ENCODE results near the gene USP40.

USP40 gene

GRCh38 chr2:233444501-233444900, 122.1 kb downstream of the USP40 start:
- TF ChIP-seq CTCF (IDR thresholded peaks at IDR 0.05) = no peak
- H3K4me1 Mint-ChIP-seq = peaks cover 30% of the 10 kb centered on the region
- H3K27ac Mint-ChIP-seq = peak overlapping the region; percentile 95
- peaks cover 3% of the 10 kb centered on the region for H3K27me3 Mint-ChIP-seq (ENCODE audit: low read depth, poor library complexity)
- H3K9me3 Mint-ChIP-seq = no peaks in the 10 kb centered on the region
- peaks cover 42% of the 10 kb centered on the region for H3K36me3 Mint-ChIP-seq (ENCODE audit: low read depth)
- no peak overlapping the region for H3K4me3 Mint-ChIP-seq
- DNase-seq = no peak

DNA sequence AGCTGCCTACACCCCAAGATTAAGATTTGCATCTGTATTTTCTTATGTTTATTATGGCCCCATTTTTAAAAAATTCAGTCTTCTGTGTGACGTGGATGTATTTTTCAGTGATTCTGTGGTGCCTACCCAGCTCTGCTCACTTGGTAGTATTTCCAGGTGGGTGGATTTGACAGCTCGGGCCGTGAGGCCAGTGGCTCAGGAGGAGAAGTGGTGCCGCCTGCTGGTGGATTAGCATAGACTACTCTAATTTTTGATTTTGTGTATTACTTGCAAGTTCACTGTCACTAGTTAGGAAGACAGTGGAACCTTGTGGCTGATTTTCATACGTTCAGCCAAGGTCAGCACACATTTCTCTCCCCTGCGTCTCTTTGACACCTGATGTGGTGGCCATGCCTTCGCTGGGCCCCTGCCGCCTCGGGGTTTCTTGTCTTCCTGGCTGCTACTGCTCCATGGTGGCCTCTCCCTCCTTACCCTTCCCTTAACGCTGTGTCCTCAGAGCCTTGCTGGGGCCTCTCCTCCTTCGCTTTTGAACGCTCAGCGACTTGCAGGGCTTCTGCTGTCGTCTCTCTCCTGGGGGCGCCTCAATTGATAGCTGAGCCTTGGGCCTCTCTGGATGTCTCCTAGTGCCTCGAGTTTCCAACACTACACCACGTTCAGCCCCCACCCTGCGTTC, 122.9 kb downstream of the USP40 start:
- H3K36me3 Mint-ChIP-seq (ENCODE audit: low read depth) = peaks cover 39% of the 10 kb centered on the region
- TF ChIP-seq CTCF (IDR thresholded peaks at IDR 0.05) = peak; percentile 64
- H3K27me3 Mint-ChIP-seq (ENCODE audit: low read depth, poor library complexity) = peaks cover 3% of the 10 kb centered on the region
- H3K9me3 Mint-ChIP-seq = no peaks in the 10 kb centered on the region
- peaks cover 22% of the 10 kb centered on the region for H3K4me1 Mint-ChIP-seq
- H3K27ac Mint-ChIP-seq = peak overlapping the region; percentile 95
- H3K4me3 Mint-ChIP-seq = no peak overlapping the region
- peak; percentile 74 for DNase-seq

DNA sequence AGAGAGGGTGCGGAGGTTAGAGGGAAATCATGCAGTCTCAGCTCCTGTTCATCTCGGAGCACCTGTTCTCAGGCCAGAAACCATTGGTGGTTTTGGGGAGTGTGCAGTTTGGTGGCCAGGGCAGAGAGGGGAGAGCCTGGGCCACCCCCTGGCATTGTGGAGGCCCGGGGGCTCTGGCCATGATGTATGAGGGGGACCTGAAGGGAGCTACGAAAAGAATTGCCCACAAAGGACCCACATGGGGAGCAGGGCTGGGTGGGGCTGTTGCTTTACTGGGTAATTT, 124.6 kb downstream of the USP40 start:
- no peak for TF ChIP-seq CTCF (IDR thresholded peaks at IDR 0.05)
- no peak overlapping the region for H3K4me3 Mint-ChIP-seq

GRCh38 chr2:233441161-233442027, 125.2 kb downstream of the USP40 start:
- no peak for DNase-seq
- H3K36me3 Mint-ChIP-seq (ENCODE audit: low read depth) = peaks cover 34% of the 10 kb centered on the region
- H3K9me3 Mint-ChIP-seq = no peaks in the 10 kb centered on the region
- peaks cover 3% of the 10 kb centered on the region for H3K27me3 Mint-ChIP-seq (ENCODE audit: low read depth, poor library complexity)
- H3K4me3 Mint-ChIP-seq = no peak overlapping the region
- no peak for TF ChIP-seq CTCF (IDR thresholded peaks at IDR 0.05)
- H3K4me1 Mint-ChIP-seq = peaks cover 14% of the 10 kb centered on the region
- H3K27ac Mint-ChIP-seq = peak overlapping the region; percentile 63

More for the DNA sequence above, 124.6 kb downstream of the USP40 start:
- Mint-ChIP-seq H3K27me3 (ENCODE audit: low read depth, poor library complexity) (peaks cover 3% of the 10 kb centered on the region), H3K36me3 (ENCODE audit: low read depth) (peaks cover 32% of the 10 kb centered on the region), H3K4me1 (peaks cover 14% of the 10 kb centered on the region), H3K27ac (peak overlapping the region; percentile 63), H3K9me3 (no peaks in the 10 kb centered on the region)
- no peak for DNase-seq

DNA sequence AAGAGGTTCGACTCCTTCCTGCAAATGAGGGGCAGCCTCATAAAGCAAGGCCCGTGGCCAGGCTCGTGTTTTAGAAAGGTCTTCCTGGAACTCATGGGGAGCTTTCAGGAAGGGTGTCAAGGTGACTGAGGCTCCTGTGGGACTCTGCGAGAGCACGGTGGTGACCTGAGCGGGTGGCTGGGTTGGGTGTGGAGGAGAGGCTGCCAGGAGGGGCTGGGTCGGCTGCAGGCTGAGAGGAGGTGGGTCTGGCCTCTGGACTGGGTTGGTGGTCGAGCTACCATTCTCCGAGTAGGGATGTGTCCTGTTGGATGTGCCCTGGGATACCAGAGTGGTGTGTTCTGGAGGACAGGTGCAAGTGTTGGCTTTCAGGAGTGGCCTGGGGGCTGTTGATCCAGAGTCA, 125.9 kb downstream of the USP40 start:
- no peak for DNase-seq
- peaks cover 14% of the 10 kb centered on the region for H3K4me1 Mint-ChIP-seq
- peaks cover 3% of the 10 kb centered on the region for H3K27me3 Mint-ChIP-seq (ENCODE audit: low read depth, poor library complexity)
- H3K27ac Mint-ChIP-seq = no peak overlapping the region
- peaks cover 30% of the 10 kb centered on the region for H3K36me3 Mint-ChIP-seq (ENCODE audit: low read depth)
- no peaks in the 10 kb centered on the region for H3K9me3 Mint-ChIP-seq
- no peak overlapping the region for H3K4me3 Mint-ChIP-seq
- no peak for TF ChIP-seq CTCF (IDR thresholded peaks at IDR 0.05)
